Endodermal cell (in vitro differentiated cells): Measurements from ENCODE around the gene VTA1. TPM values are rescaled to one million over a fixed set of nuclear protein-coding genes. Genes with fewer than 3 reads are reported as not detected.

Experiments
- DNase-seq: peaks from one replicate; pipeline ENCODE4 v3.0.0-alpha.2; 2017
- H3K27ac ChIP-seq: 2 replicates; pipeline ENCODE4 v1.5.1; 2013; ENCODE audit warnings: mild to moderate bottlenecking, low read depth, low read length, moderate library complexity
- H3K27me3 ChIP-seq: 2 replicates; pipeline ENCODE4 v1.6.1; 2013; ENCODE audit warnings: mild to moderate bottlenecking, low read length, moderate library complexity; ENCODE audit not compliant: insufficient read depth, control insufficient read depth, poor library complexity, severe bottlenecking
- H3K36me3 ChIP-seq: 2 replicates; pipeline ENCODE4 v1.7.0; 2013; ENCODE audit warnings: mild to moderate bottlenecking, low read length, moderate library complexity; ENCODE audit not compliant: control insufficient read depth, insufficient read depth
- H3K4me1 ChIP-seq: one replicate; pipeline ENCODE4 v1.7.0; 2013; ENCODE audit warnings: low read length; ENCODE audit not compliant: control insufficient read depth, insufficient read depth
- H3K4me3 ChIP-seq: 2 replicates; pipeline ENCODE4 v1.5.1; 2013; ENCODE audit warnings: mild to moderate bottlenecking, low read length, moderate library complexity
- H3K9ac ChIP-seq: 2 replicates; pipeline ENCODE4 v1.6.1; 2013; ENCODE audit warnings: mild to moderate bottlenecking, low read length, moderate library complexity; ENCODE audit not compliant: poor library complexity, severe bottlenecking; ENCODE audit errors: extremely low read depth
- H3K9me3 ChIP-seq: 2 replicates; pipeline ENCODE4 v1.6.1; 2013; ENCODE audit warnings: mild to moderate bottlenecking, low read length, moderate library complexity; ENCODE audit not compliant: control insufficient read depth
- H3K27ac Mint-ChIP-seq: 2 replicates; pipeline ENCODE4 v1.8.0; 2020; ENCODE audit warnings: mixed read lengths
- H3K27me3 Mint-ChIP-seq: 2 replicates; pipeline ENCODE4 v1.8.0; 2021; ENCODE audit warnings: mild to moderate bottlenecking, mixed read lengths; ENCODE audit not compliant: insufficient read depth
- H3K36me3 Mint-ChIP-seq: 2 replicates; pipeline ENCODE4 v1.8.0; 2020; ENCODE audit warnings: low read depth, mixed read lengths
- H3K4me1 Mint-ChIP-seq: 2 replicates; pipeline ENCODE4 v1.8.0; 2020; ENCODE audit warnings: mixed read lengths
- H3K4me3 Mint-ChIP-seq: 2 replicates; pipeline ENCODE4 v1.8.0; 2020; ENCODE audit warnings: mild to moderate bottlenecking, moderate library complexity, mixed read lengths
- H3K9me3 Mint-ChIP-seq: 2 replicates; pipeline ENCODE4 v1.8.0; 2020; ENCODE audit warnings: mild to moderate bottlenecking, mixed read lengths
- CTCF ChIP-seq: fragments of 200-600 bp; sonication (generic); conservative IDR thresholded peaks from 2 replicates; pipeline ENCODE4 v1.5.0; 2021; ENCODE audit warnings: antibody characterized with exemption, mild to moderate bottlenecking
- WGBS, 2 experiments: methylation state at CpG; one replicate each; pipeline versions ENCODE4 v1.1.5 to v1.1.7; 2013; ENCODE audit warnings: missing lambda C conversion rate in 2 of 2, mixed read lengths in 1 of 2; ENCODE audit not compliant: insufficient coverage in 1 of 2, insufficient read length in 1 of 2; 5-methylcytosine and 5-hydroxymethylcytosine counted together
- total RNA-seq, 2 donors: library from RNA; stranded (reverse); fragmentation: NEBNext Ultra II Directional in 1 of 2; extraction: Animal tissue kit (Norgen Biotek cat#: 25700) in 1 of 2; gene quantifications; 2 replicates in 1 of 2; 3 replicates in 1 of 2; pipeline ENCODE4 v1.2.1, GENCODE V29; 2021

Gene VTA1
- total RNA-seq, 2 donors from 2014 or later, result 64.4 to 68.8 TPM

- Histone ChIP-seq H3K27me3 (no peaks in the 10 kb centered on the region), H3K9ac (no peak overlapping the region), H3K36me3 (no peaks in the 10 kb centered on the region), H3K4me3 (no peak overlapping the region), H3K4me1 (peaks cover 5% of the 10 kb centered on the region), H3K9me3 (no peaks in the 10 kb centered on the region), H3K27ac (no peak overlapping the region)
- no peak overlapping the region for H3K27ac Mint-ChIP-seq
- DNase-seq, result no peak
- H3K27me3 Mint-ChIP-seq, result no peaks in the 10 kb centered on the region
- 79% methylated on average over 2 of the region's 2 CpGs; no CpG with 5 or more reads in 1 of the 2 experiments for WGBS, 2 experiments
- no peak for TF ChIP-seq CTCF
- H3K9me3 Mint-ChIP-seq, result no peaks in the 10 kb centered on the region
- H3K36me3 Mint-ChIP-seq, result no peaks in the 10 kb centered on the region
- peaks cover 13% of the 10 kb centered on the region for H3K4me1 Mint-ChIP-seq
- H3K4me3 Mint-ChIP-seq, result no peak overlapping the region
Observed at GRCh38 chr6:142255785-142256184, 108.7 kb downstream of the VTA1 start.

- Histone ChIP-seq H3K27me3 (no peaks in the 10 kb centered on the region), H3K9ac (no peak overlapping the region), H3K36me3 (no peaks in the 10 kb centered on the region), H3K4me3 (no peak overlapping the region), H3K4me1 (peaks cover 5% of the 10 kb centered on the region), H3K27ac (no peak overlapping the region), H3K9me3 (no peaks in the 10 kb centered on the region)
- no peak overlapping the region for H3K27ac Mint-ChIP-seq
- no peak overlapping the region for H3K4me3 Mint-ChIP-seq
- TF ChIP-seq CTCF, result no peak
- H3K27me3 Mint-ChIP-seq, result no peaks in the 10 kb centered on the region
- no peaks in the 10 kb centered on the region for H3K9me3 Mint-ChIP-seq
- H3K4me1 Mint-ChIP-seq, result peaks cover 13% of the 10 kb centered on the region
- no peak for DNase-seq
- 95 to 99% methylated on average over 6 of the region's 6 CpGs for WGBS, 2 experiments
- H3K36me3 Mint-ChIP-seq, result no peaks in the 10 kb centered on the region
Observed at GRCh38 chr6:142258305-142258704, 111.2 kb downstream of the VTA1 start.

GRCh38 chr6:142258757-142259156 is 111.7 kb downstream of the VTA1 start:
- WGBS, 2 experiments, result 93 to 95% methylated on average over 6 to 8 of the region's 8 CpGs
- Mint-ChIP-seq H3K9me3 (no peaks in the 10 kb centered on the region), H3K4me3 (no peak overlapping the region), H3K27ac (no peak overlapping the region), H3K27me3 (no peaks in the 10 kb centered on the region), H3K4me1 (peaks cover 13% of the 10 kb centered on the region), H3K36me3 (no peaks in the 10 kb centered on the region)
- Histone ChIP-seq H3K9ac (no peak overlapping the region), H3K4me3 (no peak overlapping the region), H3K4me1 (peaks cover 5% of the 10 kb centered on the region), H3K27ac (no peak overlapping the region), H3K27me3 (no peaks in the 10 kb centered on the region), H3K9me3 (no peaks in the 10 kb centered on the region), H3K36me3 (no peaks in the 10 kb centered on the region)
- TF ChIP-seq CTCF, result no peak
- DNase-seq, result no peak
